GM10266 (cell line): ENCODE data around the gene RGS7BP.
"Not testable (repeated sequence)": the region's sequence is repeated elsewhere in the genome, so short reads cannot be mapped to it uniquely, and the experiment has no call there.

Experiments
- DNase-seq: peaks from one replicate; pipeline ENCODE4 v3.0.0; 2012; ENCODE audit errors: extremely low spot score
- CTCF ChIP-seq: IDR thresholded peaks from 2 replicates; pipeline ENCODE4 v1.5.1; 2012; ENCODE audit warnings: mild to moderate bottlenecking, low read depth; ENCODE audit not compliant: control insufficient read depth, insufficient read depth; ENCODE audit errors: missing control alignments

RGS7BP gene

GRCh38 chr5:64534033-64534432 lies 28.2 kb downstream of the RGS7BP start:
- DNase-seq, result no peak
- no peak for TF ChIP-seq CTCF

GRCh38 chr5:64557911-64558310 lies 52.1 kb downstream of the RGS7BP start:
- no peak for TF ChIP-seq CTCF
- no peak for DNase-seq

GRCh38 chr5:64558641-64559040 lies 52.8 kb downstream of the RGS7BP start:
- DNase-seq, result not testable (repeated sequence)

- TF ChIP-seq CTCF, result no peak
- DNase-seq, result no peak
Measured at GRCh38 chr5:64566310-64566916, 60.6 kb downstream of the RGS7BP start.

GRCh38 chr5:64569858-64570257 lies 64.0 kb downstream of the RGS7BP start:
- no peak for TF ChIP-seq CTCF
- no peak for DNase-seq

- DNase-seq, result no peak
- no peak for TF ChIP-seq CTCF
Measured at GRCh38 chr5:64570395-64570996, 64.7 kb downstream of the RGS7BP start.

GRCh38 chr5:64575561-64575960 lies 69.7 kb downstream of the RGS7BP start:
- no peak for DNase-seq
- no peak for TF ChIP-seq CTCF

GRCh38 chr5:64576250-64576649 lies 70.4 kb downstream of the RGS7BP start:
- no peak for TF ChIP-seq CTCF
- no peak for DNase-seq
